ENCODE measurements around the gene BLVRA.
"Not testable (repeated sequence)": the region's sequence is repeated elsewhere in the genome, so short reads cannot be mapped to it uniquely, and the experiment has no call there.

The BLVRA gene

DNA sequence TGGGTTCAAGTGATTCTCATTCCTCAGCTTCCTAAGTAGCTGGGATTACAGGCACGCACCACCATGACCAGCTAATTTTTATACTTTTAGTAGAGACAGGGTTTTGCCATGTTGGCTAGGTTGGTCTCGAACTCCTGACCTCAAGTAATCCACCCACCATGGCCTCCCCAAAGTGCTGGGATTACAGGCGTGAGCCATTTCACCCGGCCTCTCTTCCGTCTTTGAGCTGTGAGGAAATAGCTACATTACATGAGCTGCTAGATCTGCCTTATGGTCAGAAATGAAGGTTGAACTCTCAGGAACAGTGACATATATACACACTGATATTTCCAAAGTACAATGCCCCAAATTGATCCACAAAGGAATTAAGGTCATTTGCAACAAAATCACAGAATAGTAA is 2.4 kb downstream of the BLVRA start:
- H3K4me1 Mint-ChIP-seq: peaks cover 56% of the 10 kb centered on the region
- no peak overlapping the region for H3K4me3 Mint-ChIP-seq
- no peaks in the 10 kb centered on the region for H3K27me3 Mint-ChIP-seq

DNA sequence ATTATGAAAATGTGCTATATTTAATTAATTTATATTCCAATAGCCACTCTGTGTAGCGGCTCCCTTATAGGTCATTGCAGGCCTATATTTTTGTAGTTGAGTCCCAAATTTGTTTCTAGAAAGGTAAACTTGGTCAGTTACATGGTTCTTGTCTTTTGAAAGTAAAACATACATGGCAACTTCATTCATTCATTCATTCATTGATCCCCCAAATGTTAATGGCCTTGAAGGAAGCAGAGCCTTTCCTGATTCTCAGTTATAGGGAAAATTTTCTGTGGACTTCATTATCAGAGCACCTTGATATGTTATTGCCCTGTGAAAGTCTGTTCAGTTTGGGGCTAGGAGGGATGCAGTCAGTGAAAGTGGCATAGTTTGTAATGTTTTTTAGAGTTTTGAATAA is 2.9 kb downstream of the BLVRA start:
- Mint-ChIP-seq H3K36me3 (no peaks in the 10 kb centered on the region), H3K4me3 (no peak overlapping the region), H3K4me1 (peaks cover 56% of the 10 kb centered on the region), H3K9me3 (no peaks in the 10 kb centered on the region), H3K27me3 (no peaks in the 10 kb centered on the region), H3K27ac (no peak overlapping the region)

More for the DNA sequence above, 2.4 kb downstream of the BLVRA start:
- Mint-ChIP-seq H3K9me3 (no peaks in the 10 kb centered on the region), H3K27ac (no peak overlapping the region), H3K36me3 (no peaks in the 10 kb centered on the region)

DNA sequence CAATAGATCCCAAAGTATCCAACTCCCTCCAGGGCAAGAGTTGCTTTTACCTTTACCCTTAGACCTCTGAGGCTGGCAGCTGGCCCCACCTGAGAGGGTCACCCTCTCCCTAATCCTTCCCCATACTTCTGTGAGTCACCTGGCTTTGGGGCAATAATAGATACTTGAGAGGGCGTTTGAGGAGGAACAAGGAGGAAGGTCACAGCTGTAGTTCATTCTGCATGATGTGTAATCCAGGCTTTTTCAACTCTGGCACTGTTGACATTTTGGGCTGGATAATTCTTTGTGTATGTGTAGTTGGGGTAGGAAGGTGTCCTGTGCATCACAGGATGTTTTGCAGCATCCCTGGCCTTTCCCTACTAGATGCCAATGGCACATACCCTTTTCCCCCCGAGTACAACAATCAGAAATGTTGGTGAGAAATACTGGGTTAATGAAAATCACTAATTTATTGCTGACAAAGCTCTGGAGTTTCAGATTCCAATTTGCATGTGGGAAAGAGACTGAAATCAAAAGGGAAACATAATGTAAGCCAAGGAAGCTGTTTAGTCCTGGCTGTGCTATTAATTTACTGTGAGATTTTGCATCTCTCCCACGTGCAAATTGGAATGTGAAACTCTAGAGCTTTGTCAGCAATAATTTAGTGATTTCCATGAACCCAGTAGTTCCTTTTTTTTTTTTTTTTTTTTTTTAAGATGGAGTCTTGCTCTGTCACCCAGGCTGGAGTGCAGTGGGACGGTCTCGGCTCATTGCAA is 3.6 kb downstream of the BLVRA start:
- no peaks in the 10 kb centered on the region for H3K36me3 Mint-ChIP-seq
- no peaks in the 10 kb centered on the region for H3K27me3 Mint-ChIP-seq
- H3K9me3 Mint-ChIP-seq: no peaks in the 10 kb centered on the region
- H3K4me1 Mint-ChIP-seq: peaks cover 52% of the 10 kb centered on the region
- H3K27ac Mint-ChIP-seq: no peak overlapping the region
- H3K4me3 Mint-ChIP-seq: no peak overlapping the region

DNA sequence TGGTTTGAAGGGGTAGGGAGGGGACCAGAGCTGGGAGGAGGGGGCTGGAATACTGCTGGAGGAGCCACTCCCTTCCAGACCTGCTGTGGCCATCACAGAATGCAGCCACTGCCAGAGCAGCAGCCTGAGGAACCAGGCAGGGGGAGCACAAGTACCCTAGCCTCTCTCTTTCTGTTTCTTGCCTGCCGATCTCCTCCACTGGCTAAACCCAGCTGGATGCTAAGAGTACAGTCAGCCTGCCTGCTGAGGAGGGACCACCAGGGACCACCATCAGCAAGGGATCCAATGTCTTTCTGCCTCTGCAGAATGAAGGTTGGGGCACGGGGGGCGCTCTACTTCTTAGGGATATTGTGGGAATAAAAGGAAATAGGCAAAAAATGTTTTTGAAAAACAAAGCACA is 4.7 kb downstream of the BLVRA start:
- Mint-ChIP-seq H3K36me3 (no peaks in the 10 kb centered on the region), H3K27me3 (no peaks in the 10 kb centered on the region), H3K4me1 (peaks cover 42% of the 10 kb centered on the region), H3K27ac (no peak overlapping the region), H3K4me3 (no peak overlapping the region), H3K9me3 (no peaks in the 10 kb centered on the region)

DNA sequence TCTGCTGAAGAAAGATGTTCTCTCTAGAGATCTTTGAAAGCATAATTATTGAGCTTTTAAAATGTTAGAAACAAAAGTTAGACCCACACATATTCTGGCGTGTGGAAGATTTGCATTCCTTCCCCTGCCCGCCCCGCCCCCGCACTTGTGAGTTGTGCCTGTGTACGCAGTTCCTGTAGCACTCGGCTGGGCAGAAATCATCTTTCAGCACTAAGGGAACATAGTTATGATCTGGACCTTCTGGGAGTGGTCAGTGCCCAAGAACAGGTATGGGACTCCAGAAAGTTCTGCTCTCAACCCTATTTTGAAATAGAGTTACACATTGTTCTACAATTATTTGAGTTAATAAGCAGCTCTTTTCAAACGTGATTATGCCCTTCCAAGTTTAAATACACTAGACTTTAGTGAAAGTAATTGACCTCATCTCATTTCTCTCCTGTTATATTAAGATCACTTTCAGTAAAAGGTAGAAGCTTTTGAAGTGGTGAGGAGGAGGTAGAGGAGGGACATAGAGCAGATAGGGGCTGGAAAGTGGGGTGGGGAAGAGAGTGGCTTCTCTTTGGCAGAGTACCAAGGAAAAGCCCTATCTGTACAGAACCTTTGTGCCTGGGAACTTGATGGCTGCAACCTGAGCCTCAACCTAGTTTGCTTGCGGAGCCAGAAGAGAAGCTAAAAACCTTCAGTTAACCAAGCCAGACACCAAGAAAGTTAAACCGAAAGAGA is 5.7 kb downstream of the BLVRA start:
- H3K4me1 Mint-ChIP-seq: peaks cover 42% of the 10 kb centered on the region
- peak overlapping the region; percentile 37 for H3K4me3 Mint-ChIP-seq

DNA sequence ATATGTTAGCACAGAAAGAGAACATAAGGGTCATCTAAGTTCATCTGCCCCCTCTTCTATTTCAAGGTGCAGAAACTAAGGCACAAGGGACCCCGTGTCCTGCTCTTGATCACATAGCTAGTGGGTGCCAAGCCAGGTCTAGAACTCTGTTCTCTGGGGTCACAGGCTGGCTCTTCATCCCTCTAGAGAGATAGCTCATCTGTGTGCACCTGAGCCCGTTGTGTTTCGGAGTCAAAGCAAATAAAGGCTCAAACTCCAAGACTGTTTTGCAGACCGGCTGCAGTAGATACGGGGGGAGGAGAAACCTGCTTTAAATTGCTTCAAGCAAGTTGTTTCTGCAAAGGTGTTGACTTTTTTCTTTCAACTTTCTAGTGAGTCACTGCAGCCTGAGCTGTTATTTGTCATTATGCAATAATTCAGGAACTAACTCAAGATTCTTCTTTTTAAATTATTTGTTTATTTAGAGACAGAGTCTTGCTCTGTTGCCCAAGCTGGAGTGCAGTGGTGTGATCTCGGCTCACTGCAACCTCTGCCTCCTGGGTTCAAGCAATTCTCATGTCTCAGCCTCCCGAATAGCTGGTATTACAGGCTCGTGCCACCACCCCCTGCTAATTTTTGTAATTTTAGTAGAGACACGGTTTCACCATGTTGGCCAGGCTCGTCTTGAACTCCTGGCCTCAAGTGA is 6.5 kb downstream of the BLVRA start:
- H3K4me1 Mint-ChIP-seq: peaks cover 35% of the 10 kb centered on the region
- no peaks in the 10 kb centered on the region for H3K9me3 Mint-ChIP-seq
- no peaks in the 10 kb centered on the region for H3K27me3 Mint-ChIP-seq
- no peaks in the 10 kb centered on the region for H3K36me3 Mint-ChIP-seq
- H3K4me3 Mint-ChIP-seq: peak overlapping the region; percentile 37
- no peak overlapping the region for H3K27ac Mint-ChIP-seq

More for the DNA sequence above, 5.7 kb downstream of the BLVRA start:
- Mint-ChIP-seq H3K27me3 (no peaks in the 10 kb centered on the region), H3K9me3 (no peaks in the 10 kb centered on the region), H3K36me3 (no peaks in the 10 kb centered on the region), H3K27ac (peak overlapping the region; percentile 37)

GRCh38 chr7:43766564-43766963 is 8.1 kb downstream of the BLVRA start:
- Mint-ChIP-seq H3K36me3 (peaks cover 1% of the 10 kb centered on the region), H3K9me3 (no peaks in the 10 kb centered on the region), H3K27me3 (no peaks in the 10 kb centered on the region), H3K4me3 (no peak overlapping the region), H3K27ac (no peak overlapping the region), H3K4me1 (peaks cover 27% of the 10 kb centered on the region)

- Mint-ChIP-seq H3K27me3 (no peaks in the 10 kb centered on the region), H3K4me1 (peaks cover 24% of the 10 kb centered on the region), H3K9me3 (no peaks in the 10 kb centered on the region), H3K4me3 (no peak overlapping the region), H3K36me3 (peaks cover 7% of the 10 kb centered on the region), H3K27ac (no peak overlapping the region)
Observed at GRCh38 chr7:43767311-43767710, 8.8 kb downstream of the BLVRA start.

DNA sequence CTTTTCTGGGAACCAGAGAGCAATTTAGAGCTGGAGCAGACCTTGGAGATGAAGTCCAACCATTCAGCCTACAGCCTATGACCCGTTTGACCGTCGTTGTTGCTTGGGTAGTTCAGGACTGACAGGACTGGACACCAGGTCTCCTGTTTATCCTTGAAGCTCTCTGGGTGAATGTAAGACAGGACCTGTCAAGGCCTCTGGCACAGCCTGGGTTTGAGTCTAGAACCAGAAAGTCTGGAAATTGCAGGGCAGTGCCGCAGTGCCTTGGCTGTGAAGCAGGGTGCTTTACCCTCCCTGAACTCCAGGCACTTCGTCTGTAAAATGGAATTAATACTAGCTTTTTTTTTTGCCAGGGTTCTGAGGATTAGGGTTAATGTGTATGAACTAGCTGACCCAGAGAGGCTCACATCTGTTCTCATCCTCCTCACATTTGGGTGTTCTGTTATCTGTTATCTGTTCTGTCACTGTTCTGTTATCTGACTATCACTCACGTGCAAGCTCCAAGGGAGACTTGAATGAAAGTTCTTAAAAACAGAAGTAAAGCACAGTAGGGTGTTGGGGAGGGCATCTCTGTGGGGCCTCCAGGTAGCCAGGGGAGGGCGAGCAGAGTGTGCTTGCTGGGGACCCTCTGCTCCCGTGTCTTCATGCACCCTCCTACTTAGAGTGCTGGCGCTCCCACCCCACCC is 9.9 kb downstream of the BLVRA start:
- Mint-ChIP-seq H3K27me3 (no peaks in the 10 kb centered on the region), H3K27ac (no peak overlapping the region), H3K36me3 (peaks cover 15% of the 10 kb centered on the region)

DNA sequence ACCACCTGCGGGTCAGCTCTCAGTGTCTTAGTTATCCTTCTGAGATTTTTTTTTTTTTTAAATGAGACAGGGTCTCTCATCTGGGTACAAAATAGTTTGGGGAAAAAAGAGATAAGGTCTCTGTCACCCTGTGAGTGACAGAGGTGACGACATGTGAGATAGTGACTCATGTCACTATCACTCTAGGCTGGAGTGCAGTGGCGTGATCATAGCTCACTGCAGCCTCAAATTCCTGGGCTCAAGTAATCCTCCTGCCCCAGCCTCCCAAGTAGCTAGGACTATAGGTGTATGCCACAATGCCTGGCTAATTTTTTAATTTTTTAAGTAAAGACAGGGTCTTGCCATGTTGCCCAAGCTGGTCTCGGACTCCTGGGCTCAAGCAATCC is 10.4 kb downstream of the BLVRA start:
- Mint-ChIP-seq H3K9me3 (no peaks in the 10 kb centered on the region), H3K4me3 (no peak overlapping the region), H3K4me1 (peaks cover 11% of the 10 kb centered on the region)

More for the DNA sequence above, 9.9 kb downstream of the BLVRA start:
- Mint-ChIP-seq H3K9me3 (no peaks in the 10 kb centered on the region), H3K4me3 (no peak overlapping the region), H3K4me1 (peaks cover 16% of the 10 kb centered on the region)

GRCh38 chr7:43769281-43769680 is 10.8 kb downstream of the BLVRA start:
- Mint-ChIP-seq H3K36me3 (peaks cover 15% of the 10 kb centered on the region), H3K27ac (no peak overlapping the region), H3K4me3 (no peak overlapping the region), H3K4me1 (peaks cover 8% of the 10 kb centered on the region), H3K9me3 (no peaks in the 10 kb centered on the region), H3K27me3 (no peaks in the 10 kb centered on the region)

More for the DNA sequence above, 10.4 kb downstream of the BLVRA start:
- Mint-ChIP-seq H3K36me3 (peaks cover 15% of the 10 kb centered on the region), H3K27ac (no peak overlapping the region), H3K27me3 (no peaks in the 10 kb centered on the region)

GRCh38 chr7:43769791-43770465 is 11.4 kb downstream of the BLVRA start:
- H3K27ac Mint-ChIP-seq: no peak overlapping the region
- H3K4me3 Mint-ChIP-seq: no peak overlapping the region
- H3K36me3 Mint-ChIP-seq: peaks cover 16% of the 10 kb centered on the region
- H3K9me3 Mint-ChIP-seq: no peaks in the 10 kb centered on the region
- peaks cover 1% of the 10 kb centered on the region for H3K4me1 Mint-ChIP-seq
- no peaks in the 10 kb centered on the region for H3K27me3 Mint-ChIP-seq

DNA sequence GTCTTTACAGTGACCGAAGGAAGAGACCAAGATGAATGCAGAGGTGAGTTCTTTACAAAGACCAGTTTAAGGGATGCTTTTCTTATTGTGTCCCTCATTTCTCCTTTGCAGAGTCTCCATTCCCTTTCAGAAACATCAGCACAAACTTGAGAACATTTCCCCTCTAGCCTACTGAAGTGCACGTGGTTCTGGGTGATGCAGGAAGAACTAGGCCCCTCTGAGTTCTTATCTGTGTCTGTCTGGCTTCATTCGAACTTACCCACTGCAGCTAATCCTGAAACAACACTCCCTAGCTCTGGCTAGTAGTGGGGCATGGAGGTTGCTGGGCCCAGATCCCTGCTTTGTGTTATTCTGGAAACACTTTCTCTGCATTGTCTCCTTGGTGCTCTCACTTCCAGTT is 12.6 kb downstream of the BLVRA start:
- Mint-ChIP-seq H3K36me3 (peaks cover 19% of the 10 kb centered on the region), H3K27me3 (no peaks in the 10 kb centered on the region), H3K4me3 (no peak overlapping the region), H3K27ac (no peak overlapping the region), H3K9me3 (no peaks in the 10 kb centered on the region), H3K4me1 (no peaks in the 10 kb centered on the region)

DNA sequence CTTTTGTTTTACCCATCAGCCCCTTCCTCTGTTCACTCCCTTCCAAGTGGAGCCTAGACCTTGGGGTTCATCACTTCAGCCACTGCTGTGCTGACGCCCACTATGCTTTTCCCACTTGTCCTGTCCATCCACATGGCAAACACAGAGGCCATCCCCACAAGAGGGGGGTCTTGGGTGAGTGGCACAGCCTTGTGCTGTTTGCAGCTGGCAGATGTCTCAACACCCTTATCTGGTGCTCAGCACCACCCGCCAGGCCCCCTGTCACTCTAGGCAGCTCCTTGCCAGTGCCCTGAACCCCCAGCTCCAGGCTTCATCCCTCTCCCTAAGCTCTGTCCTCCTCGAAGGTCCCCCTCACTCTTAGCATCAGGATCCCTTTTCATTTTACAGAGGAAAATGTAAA is 13.1 kb downstream of the BLVRA start:
- H3K27ac Mint-ChIP-seq: no peak overlapping the region
- no peaks in the 10 kb centered on the region for H3K4me1 Mint-ChIP-seq
- no peak overlapping the region for H3K4me3 Mint-ChIP-seq
- H3K36me3 Mint-ChIP-seq: peaks cover 21% of the 10 kb centered on the region
- H3K9me3 Mint-ChIP-seq: no peaks in the 10 kb centered on the region
- H3K27me3 Mint-ChIP-seq: no peaks in the 10 kb centered on the region

DNA sequence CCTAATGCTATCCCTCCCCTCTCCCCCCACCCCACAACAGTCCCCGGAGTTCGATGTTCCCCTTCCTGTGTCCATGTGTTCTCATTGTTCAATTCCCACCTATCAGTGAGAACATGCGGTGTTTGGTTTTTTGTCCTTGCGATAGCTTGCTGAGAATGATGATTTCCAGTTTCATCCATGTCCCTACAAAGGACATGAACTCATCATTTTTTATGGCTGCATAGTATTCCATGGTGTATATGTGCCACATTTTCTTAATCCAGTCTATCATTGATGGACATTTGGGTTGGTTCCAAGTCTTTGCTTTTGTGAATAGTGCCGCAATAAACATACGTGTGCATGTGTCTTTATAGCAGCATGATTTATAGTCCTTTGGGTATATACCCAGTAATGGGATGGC is 14.8 kb downstream of the BLVRA start:
- H3K27ac Mint-ChIP-seq, H3K4me1 Mint-ChIP-seq, H3K27me3 Mint-ChIP-seq, H3K4me3 Mint-ChIP-seq, H3K9me3 Mint-ChIP-seq: not testable (repeated sequence)
- peaks cover 23% of the 10 kb centered on the region for H3K36me3 Mint-ChIP-seq

All from activated naive CD4-positive, alpha-beta T cell treated with anti-CD3 and anti-CD28 coated beads, Interleukin-2, amount 50 U/mL, for 24 hours (primary cell).